Upper lobe of left lung (tissue), 6 donors: ENCODE results near the gene UBE4B. TPM values are rescaled to one million over a fixed set of nuclear protein-coding genes. Genes with fewer than 3 reads are reported as not detected.

ENCODE experiments used
- ATAC-seq, 2 donors: fragments of 200-7000 bp; cut with Tn5 transposase; one replicate each; pipeline ENCODE4 v1.9.1; 2022; ENCODE audit warnings: mild to moderate bottlenecking in 2 of 2, moderate library complexity in 2 of 2; ENCODE audit not compliant: low FRiP score in 2 of 2
- DNase-seq, 2 donors: peaks; one replicate each; pipeline ENCODE4 v3.0.0-alpha.2; 2019 to 2020
- H3K27ac ChIP-seq, 4 donors: fragments of 200-600 bp; sonication (generic); one replicate each; pipeline ENCODE4 v1.5.1; 2016 to 2019
- H3K27me3 ChIP-seq, 4 donors: fragments of 200-600 bp; sonication (generic); one replicate each; pipeline ENCODE4 v1.5.1; 2017 to 2019
- H3K36me3 ChIP-seq, 4 donors: fragments of 200-600 bp; sonication (generic); one replicate each; pipeline ENCODE4 v1.5.1; 2016 to 2019
- H3K4me1 ChIP-seq, 4 donors: fragments of 200-600 bp; sonication (generic); one replicate each; pipeline ENCODE4 v1.5.1; 2018 to 2019
- H3K4me3 ChIP-seq, 4 donors: fragments of 200-600 bp; sonication (generic); one replicate each; pipeline ENCODE4 v1.5.1; 2017 to 2019; ENCODE audit warnings: mild to moderate bottlenecking in 2 of 4, moderate library complexity in 1 of 4
- H3K9me3 ChIP-seq, 4 donors: fragments of 200-600 bp; sonication (generic); one replicate each; pipeline ENCODE4 v1.5.1; 2018 to 2019
- CTCF ChIP-seq, 6 experiments: fragments of 450-650 bp in 4 of 6; fragments of 200-600 bp in 2 of 6; sonication (generic) in 2 of 6; IDR thresholded peaks; one replicate each; pipeline ENCODE4 v1.5.1; 2016 to 2019; ENCODE audit warnings: antibody characterized with exemption in 6 of 6
- EP300 ChIP-seq, 4 donors: sonication (generic); formaldehyde crosslinking; IDR thresholded peaks; one replicate each; pipeline ENCODE4 v1.5.1; 2017; ENCODE audit warnings: antibody characterized with exemption in 4 of 4, control low read depth in 2 of 4
- POLR2A ChIP-seq, 4 donors: fragments of 450-650 bp; IDR thresholded peaks; one replicate each; pipeline ENCODE4 v1.5.1; 2016 to 2017; ENCODE audit warnings: antibody characterized with exemption in 4 of 4, mild to moderate bottlenecking in 2 of 4
- POLR2AphosphoS5 ChIP-seq, 2 donors: sonication (generic); formaldehyde crosslinking; IDR thresholded peaks; one replicate each; pipeline ENCODE4 v1.5.1; 2017; ENCODE audit warnings: antibody characterized with exemption in 2 of 2
- WGBS, 2 donors: methylation state at CpG; one replicate each; pipeline ENCODE4 v1.1.5; 2017 to 2018; 5-methylcytosine and 5-hydroxymethylcytosine counted together
- total RNA-seq, 6 donors: library from RNA; depleted of rRNA in 4 of 6; stranded (reverse); fragments of >200 nt in 4 of 6; gene quantifications; one replicate each; pipeline versions ENCODE4 v1.1.0 to v1.2.1, GENCODE V29; 2016 to 2021
- donor health status: DM: no; HTN: no; CAD: no; lungs with moderate emphysema.
- donor health status: DM: no; HTN: yes; CAD: no; lungs with severe emphysema.

The UBE4B gene
- total RNA-seq, 6 donors from 2014 or later, result 24.5 to 83.8 (median 42.8) TPM

GRCh38 chr1:10171995-10172669 lies 139.4 kb downstream of the UBE4B start:
- H3K4me3 ChIP-seq, result no peak overlapping the region
- 93 to 94% methylated on average over 8 of the region's 8 CpGs for WGBS, 2 donors
- H3K27ac ChIP-seq, result no peak overlapping the region
- DNase-seq, result no peak
- H3K36me3 ChIP-seq, result peaks cover 9 to 72% (median 51%) of the 10 kb centered on the region in 4 donors
- no peaks in the 10 kb centered on the region for H3K4me1 ChIP-seq
- no peaks in the 10 kb centered on the region for H3K27me3 ChIP-seq
- TF ChIP-seq POLR2AphosphoS5 (IDR thresholded peaks at IDR 0.05) (no peak), POLR2A (IDR thresholded peaks at IDR 0.05) (no peak), EP300 (IDR thresholded peaks at IDR 0.05) (no peak), CTCF (IDR thresholded peaks at IDR 0.05) (no peak)
- no peak for ATAC-seq
- no peaks in the 10 kb centered on the region for H3K9me3 ChIP-seq

GRCh38 chr1:10173582-10173981 lies 140.8 kb downstream of the UBE4B start:
- H3K36me3 ChIP-seq, result peaks cover 6 to 68% (median 42%) of the 10 kb centered on the region in 4 donors
- no peak overlapping the region for H3K4me3 ChIP-seq
- no peaks in the 10 kb centered on the region for H3K9me3 ChIP-seq
- H3K27ac ChIP-seq, result no peak overlapping the region
- ATAC-seq (peak in 1 of 2 donors; percentile 22), DNase-seq (no peak)
- H3K4me1 ChIP-seq, result no peaks in the 10 kb centered on the region
- 80 to 93% methylated on average over 8 to 10 of the region's 10 CpGs for WGBS, 2 donors
- TF ChIP-seq EP300 (IDR thresholded peaks at IDR 0.05), result no peak
- TF ChIP-seq POLR2AphosphoS5 (IDR thresholded peaks at IDR 0.05), result no peak
- TF ChIP-seq CTCF (IDR thresholded peaks at IDR 0.05), result no peak
- TF ChIP-seq POLR2A (IDR thresholded peaks at IDR 0.05), result no peak
- no peaks in the 10 kb centered on the region for H3K27me3 ChIP-seq

- Histone ChIP-seq H3K4me3 (no peak overlapping the region), H3K27ac (no peak overlapping the region), H3K4me1 (no peaks in the 10 kb centered on the region), H3K9me3 (no peaks in the 10 kb centered on the region), H3K36me3 (peaks cover 9 to 58% (median 35%) of the 10 kb centered on the region in 4 donors), H3K27me3 (no peaks in the 10 kb centered on the region)
- TF ChIP-seq POLR2AphosphoS5 (IDR thresholded peaks at IDR 0.05) (no peak), POLR2A (IDR thresholded peaks at IDR 0.05) (no peak), EP300 (IDR thresholded peaks at IDR 0.05) (no peak), CTCF (IDR thresholded peaks at IDR 0.05) (no peak)
- WGBS, 2 donors, result 74 to 76% methylated on average over 5 of the region's 5 CpGs
- no peak for DNase-seq
- ATAC-seq, result no peak
Measured at GRCh38 chr1:10177876-10178275, 145.1 kb downstream of the UBE4B start.

- H3K36me3 ChIP-seq, result peaks cover 9 to 49% (median 29%) of the 10 kb centered on the region in 4 donors
- TF ChIP-seq POLR2AphosphoS5 (IDR thresholded peaks at IDR 0.05), result no peak
- TF ChIP-seq CTCF (IDR thresholded peaks at IDR 0.05), result no peak
- no peak for TF ChIP-seq POLR2A (IDR thresholded peaks at IDR 0.05)
- TF ChIP-seq EP300 (IDR thresholded peaks at IDR 0.05), result no peak
- no peak overlapping the region for H3K4me3 ChIP-seq
- 92 to 93% methylated on average over 22 of the region's 22 CpGs for WGBS, 2 donors
- no peak for ATAC-seq
- no peaks in the 10 kb centered on the region for H3K27me3 ChIP-seq
- no peaks in the 10 kb centered on the region for H3K4me1 ChIP-seq
- H3K27ac ChIP-seq, result no peak overlapping the region
- no peak for DNase-seq
- H3K9me3 ChIP-seq, result no peaks in the 10 kb centered on the region
Measured at GRCh38 chr1:10178597-10179405, 146.0 kb downstream of the UBE4B start.
